SK-N-SH (cell line): Measurements from ENCODE around the gene DYNC2H1. TPM values are rescaled to one million over a fixed set of nuclear protein-coding genes. Genes with fewer than 3 reads are reported as not detected.

Experiments
- CTCF ChIA-PET: fragments of 300-600, 350-600 bp; formaldehyde crosslinking; extraction: SDS; loops from one replicate; lab custom pipeline; 2021; lab: Yijun Ruan, JAX
- POLR2A ChIA-PET: fragments of 350-600 bp; sonication (Branson Sonifier 250); formaldehyde crosslinking; extraction: SDS; loops from one replicate; lab custom pipeline; 2020; ENCODE audit warnings: antibody characterized with exemption, inconsistent platforms; lab: Yijun Ruan, JAX
- DNase-seq: peaks from one replicate; pipeline ENCODE4 v3.0.0; 2012
- H2AFZ ChIP-seq: fragments of 200-600 bp; sonication (generic); 2 replicates; pipeline ENCODE4 v1.8.1; 2016; ENCODE audit warnings: antibody characterized with exemption, mild to moderate bottlenecking, low read depth
- H3F3A ChIP-seq: fragments of 200-600 bp; sonication (generic); replicated peaks from 2 replicates; pipeline ENCODE3; 2016; ENCODE audit warnings: antibody characterized with exemption, mild to moderate bottlenecking; ENCODE audit not compliant: insufficient read depth
- H3K27ac ChIP-seq, 2 experiments: fragments of 200-500 bp in 1 of 2; fragments of 200-600 bp in 1 of 2; sonication (Bioruptor generic) in 1 of 2; sonication (generic), shearing (Covaris generic) in 1 of 2; 2 replicates each; pipeline versions ENCODE4 v1.5.1 to v1.6.1; 2014 to 2016; ENCODE audit warnings: low read depth in 2 of 2, inconsistent platforms in 1 of 2, low read length in 1 of 2, mild to moderate bottlenecking in 1 of 2, mixed read lengths in 1 of 2
- H3K27me3 ChIP-seq: fragments of 200-600 bp; sonication (generic), shearing (Covaris generic); 2 replicates; pipeline ENCODE4 v1.6.1; 2016; ENCODE audit warnings: mixed run types; ENCODE audit not compliant: insufficient read depth
- H3K36me3 ChIP-seq, 2 experiments: fragments of 200-500 bp in 1 of 2; fragments of 200-600 bp in 1 of 2; sonication (Bioruptor generic) in 1 of 2; sonication (generic) in 1 of 2; replicated peaks in 1 of 2; 2 replicates each; pipeline versions ENCODE3 to v1.5.1; 2014 to 2016; ENCODE audit warnings: low read length in 1 of 2, mild to moderate bottlenecking in 1 of 2; ENCODE audit not compliant: insufficient read depth in 2 of 2, control insufficient read depth in 1 of 2
- H3K4me1 ChIP-seq, 2 experiments: fragments of 200-500 bp in 1 of 2; fragments of 200-600 bp in 1 of 2; sonication (Bioruptor generic) in 1 of 2; sonication (generic), shearing (Covaris generic) in 1 of 2; 2 replicates each; pipeline versions ENCODE4 v1.5.1 to v1.6.1; 2014 to 2016; ENCODE audit warnings: low read depth in 1 of 2, low read length in 1 of 2, mixed run types in 1 of 2; ENCODE audit not compliant: insufficient read depth in 2 of 2, control insufficient read depth in 1 of 2
- H3K4me2 ChIP-seq: fragments of 200-600 bp; sonication (generic), shearing (Covaris generic); 2 replicates; pipeline ENCODE4 v1.6.1; 2017; ENCODE audit warnings: mixed run types
- H3K4me3 ChIP-seq, 2 experiments: fragments of 200-500 bp in 1 of 2; fragments of 200-600 bp in 1 of 2; sonication (Bioruptor generic) in 1 of 2; sonication (generic), shearing (Covaris generic) in 1 of 2; 2 replicates each; pipeline versions ENCODE4 v1.5.1 to v1.8.1; 2014 to 2016; ENCODE audit warnings: low read depth in 2 of 2, inconsistent platforms in 1 of 2, low read length in 1 of 2, mild to moderate bottlenecking in 1 of 2, mixed read lengths in 1 of 2, moderate library complexity in 1 of 2
- H3K79me2 ChIP-seq: fragments of 200-600 bp; sonication (generic); 2 replicates; pipeline ENCODE4 v1.8.1; 2017; ENCODE audit warnings: mild to moderate bottlenecking; ENCODE audit not compliant: insufficient read depth
- H3K9ac ChIP-seq: fragments of 200-600 bp; sonication (generic); 2 replicates; pipeline ENCODE4 v1.6.1; 2017; ENCODE audit warnings: mixed run types
- H3K9me2 ChIP-seq: fragments of 200-600 bp; sonication (generic); 2 replicates; pipeline ENCODE4 v1.6.1; 2017; ENCODE audit warnings: mixed run types
- H3K9me3 ChIP-seq: fragments of 200-600 bp; sonication (generic); 2 replicates; pipeline ENCODE4 v1.6.1; 2017; ENCODE audit warnings: mixed run types, mild to moderate bottlenecking, moderate library complexity
- H4K20me1 ChIP-seq: fragments of 200-600 bp; sonication (generic); 2 replicates; pipeline ENCODE4 v1.6.1; 2017; ENCODE audit warnings: mild to moderate bottlenecking, mixed run types; ENCODE audit not compliant: insufficient read depth
- EZH2phosphoT487 ChIP-seq: fragments of 200-600 bp; sonication (generic); IDR thresholded peaks from 2 replicates; pipeline ENCODE4 v1.6.1; 2017; ENCODE audit warnings: low read depth, mixed run types, mild to moderate bottlenecking, antibody characterized with exemption, moderate library complexity, borderline replicate concordance
- FOXJ3 ChIP-seq: sonication (generic); formaldehyde crosslinking; IDR thresholded peaks from 2 replicates; pipeline ENCODE4 v1.5.1; 2020; ENCODE audit warnings: mild to moderate bottlenecking, missing genetic modification reagents
- GABPA ChIP-seq: IDR thresholded peaks from 2 replicates; pipeline ENCODE4 v1.4.0; 2012; ENCODE audit warnings: low read depth, mild to moderate bottlenecking
- MXI1 ChIP-seq: IDR thresholded peaks from 2 replicates; pipeline ENCODE4 v1.6.1; 2012; ENCODE audit warnings: mild to moderate bottlenecking, low read depth, low read length, improper control_type of control experiment
- REST ChIP-seq: IDR thresholded peaks from 2 replicates; pipeline ENCODE4 v1.6.1; 2012; ENCODE audit warnings: mild to moderate bottlenecking, low read depth, low read length, moderate library complexity
- RXRA ChIP-seq: IDR thresholded peaks from 2 replicates; pipeline ENCODE4 v1.4.0; 2012; ENCODE audit warnings: low read depth, mild to moderate bottlenecking, borderline replicate concordance
- SMC3 ChIP-seq: IDR thresholded peaks from 2 replicates; pipeline ENCODE4 v1.6.1; 2012; ENCODE audit warnings: low read depth, low read length, improper control_type of control experiment
- TEAD4 ChIP-seq: IDR thresholded peaks from 2 replicates; pipeline ENCODE4 v1.4.0; 2012; ENCODE audit warnings: mild to moderate bottlenecking, borderline replicate concordance; ENCODE audit not compliant: insufficient read depth
- YY1 ChIP-seq: IDR thresholded peaks from 2 replicates; pipeline ENCODE4 v1.4.0; 2012; ENCODE audit warnings: low read depth, mild to moderate bottlenecking
- WGBS: methylation state at CpG from one replicate; pipeline ENCODE4 v1.1.6; 2017; ENCODE audit warnings: low lambda C conversion rate; 5-methylcytosine and 5-hydroxymethylcytosine counted together
- polyA plus RNA-seq, 3 experiments: library from polyadenylated mRNA; depleted of rRNA; stranded (reverse); fragments of >200 nt; gene quantifications; 2 replicates each; pipeline ENCODE4 v1.2.3, GENCODE V29; 2012
- TF ChIP-seq, protein P1 (sequence below): IDR thresholded peaks from 2 replicates; pipeline ENCODE4 v1.4.0; 2012; ENCODE audit warnings: low read depth

Gene DYNC2H1
- polyA plus RNA-seq, 1 of the 3 experiments (the other 2 are of a cell fraction): 15.3 TPM

DNA sequence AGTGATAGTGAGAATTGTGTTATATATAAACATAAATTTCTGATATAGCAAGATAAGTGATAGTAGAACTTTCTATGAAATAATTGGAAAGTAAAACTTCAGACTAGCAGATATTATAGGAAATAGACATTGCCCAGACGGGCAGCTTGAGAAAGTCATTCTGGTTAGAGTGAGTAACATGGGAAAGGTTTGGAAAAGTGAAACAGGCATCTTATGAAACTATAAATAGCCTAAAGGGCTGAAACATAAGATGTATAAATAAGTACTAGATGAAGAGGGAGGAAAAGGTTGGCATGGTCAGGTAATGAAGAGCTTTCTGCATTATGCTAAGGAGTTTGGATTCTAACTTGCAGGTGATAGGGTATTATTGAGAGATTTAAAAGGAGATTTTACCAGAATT lies 101.3 kb downstream of the DYNC2H1 start:
- Histone ChIP-seq H3K27ac (peak overlapping the region in 1 of 2 experiments; percentile 37; a peak in 2 of 4 replicates), H3K4me3 (no peak overlapping the region), H3K27me3 (no peaks in the 10 kb centered on the region), H3K4me2 (no peak overlapping the region), H3K4me1 (peaks cover 0 to 3% of the 10 kb centered on the region in 2 experiments; a peak in 2 of 4 replicates), H2AFZ (peak overlapping the region; percentile 9; the same call in 1 of the 2 replicates), H3K36me3 (peaks cover 20 to 27% of the 10 kb centered on the region in 2 experiments), H3K9ac (no peak overlapping the region), H3K79me2 (no peaks in the 10 kb centered on the region), H3K9me2 (no peaks in the 10 kb centered on the region), H3K9me3 (0 out of 2 replicates have a peak, but pooled peaks cover 3% of the 10 kb centered on the region), H4K20me1 (no peaks in the 10 kb centered on the region), H3F3A (peaks cover 5% of the 10 kb centered on the region)
- ChIA-PET CTCF (interaction anchor here (0.8 kb wide), 1 partner anchor 9 kb away, joined by 3 read pairs; no protein-coding TSS in a partner anchor), POLR2A (no interaction called here)
- 86% methylated on average over 1 of the region's 1 CpG for WGBS
- TF ChIP-seq MXI1: no peak
- no peak for TF ChIP-seq FOXJ3 (CRISPR knock-in tag)
- TF ChIP-seq GABPA: no peak
- TF ChIP-seq SMC3: no peak
- no peak for TF ChIP-seq YY1
- DNase-seq: no peak

- no peak for DNase-seq
- peaks cover 5% of the 10 kb centered on the region for H3F3A ChIP-seq
- TF ChIP-seq EZH2phosphoT487: no peak
- no peak for TF ChIP-seq TEAD4
- TF ChIP-seq, protein P1, sequence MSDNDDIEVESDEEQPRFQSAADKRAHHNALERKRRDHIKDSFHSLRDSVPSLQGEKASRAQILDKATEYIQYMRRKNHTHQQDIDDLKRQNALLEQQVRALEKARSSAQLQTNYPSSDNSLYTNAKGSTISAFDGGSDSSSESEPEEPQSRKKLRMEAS: no peak
- no peak for TF ChIP-seq RXRA
- TF ChIP-seq REST: no peak
- TF ChIP-seq, all 33 proteins: peak for 0
- Histone ChIP-seq H3K4me3 (no peak overlapping the region), H4K20me1 (no peaks in the 10 kb centered on the region), H3K27me3 (no peaks in the 10 kb centered on the region), H2AFZ (no peak overlapping the region), H3K9me2 (no peaks in the 10 kb centered on the region), H3K4me1 (peaks cover 0 to under 1% of the 10 kb centered on the region in 2 experiments; a peak in 2 of 4 replicates), H3K9ac (no peak overlapping the region), H3K27ac (no peak overlapping the region), H3K36me3 (peaks cover 9 to 25% of the 10 kb centered on the region in 2 experiments), H3K79me2 (no peaks in the 10 kb centered on the region), H3K9me3 (0 out of 2 replicates have a peak, but pooled peaks cover 3% of the 10 kb centered on the region), H3K4me2 (no peak overlapping the region)
- 95% methylated on average over 1 of the region's 1 CpG for WGBS
- POLR2A ChIA-PET: no interaction called here
- CTCF ChIA-PET: no interaction called here
Measured at GRCh38 chr11:103215812-103216211, 106.6 kb downstream of the DYNC2H1 start.
